HepG2 (cell line): Measurements from ENCODE around the gene MAPK11. TPM values are rescaled to one million over a fixed set of nuclear protein-coding genes. Genes with fewer than 3 reads are reported as not detected.

ENCODE experiments used
- AGO2 ChIP-seq: fragments of 200-400 bp; formaldehyde crosslinking; optimal IDR thresholded peaks from 2 replicates; pipeline ENCODE3; 2017; ENCODE audit warnings: mild to moderate bottlenecking, low read depth, low read length, moderate library complexity
- KMT2B ChIP-seq: IDR thresholded peaks from 2 replicates; pipeline ENCODE4 v1.6.1; 2016; ENCODE audit warnings: missing genetic modification reagents, missing compliant biosample characterization
- MAZ ChIP-seq, 2 experiments: sonication (generic) in 1 of 2; formaldehyde crosslinking in 1 of 2; IDR thresholded peaks; 2 replicates each; pipeline versions ENCODE4 v1.5.0 to v1.6.1; 2012 to 2020; ENCODE audit warnings: low read depth in 2 of 2, mild to moderate bottlenecking in 2 of 2, borderline replicate concordance in 1 of 2, improper control_type of control experiment in 1 of 2, low read length in 1 of 2, missing genetic modification reagents in 1 of 2, moderate library complexity in 1 of 2
- MBNL3 ChIP-seq: fragments of 250-450 bp; sonication (Bioruptor Pico); conservative IDR thresholded peaks from 2 replicates; pipeline ENCODE4 v1.8.0; 2022; ENCODE audit warnings: mild to moderate bottlenecking, inconsistent platforms
- NCOR1 ChIP-seq: fragments of 200-600 bp; sonication (generic); IDR thresholded peaks from 2 replicates; pipeline ENCODE4 v1.7.0; 2017; ENCODE audit warnings: antibody characterized with exemption, low read length, borderline replicate concordance
- NFE2 ChIP-seq: sonication (generic); formaldehyde crosslinking; IDR thresholded peaks from 2 replicates; pipeline ENCODE4 v1.4.0; 2020; ENCODE audit warnings: missing genetic modification reagents
- PCBP1 ChIP-seq: fragments of 200-400 bp; formaldehyde crosslinking; IDR thresholded peaks from 2 replicates; pipeline ENCODE4 v1.6.1; 2017; ENCODE audit warnings: mild to moderate bottlenecking, low read depth, low read length, borderline replicate concordance
- SALL1 ChIP-seq: sonication (generic); formaldehyde crosslinking; IDR thresholded peaks from 2 replicates; pipeline ENCODE4 v1.8.0; 2022; ENCODE audit warnings: mild to moderate bottlenecking, missing genetic modification reagents
- TMF1 ChIP-seq: sonication (generic); formaldehyde crosslinking; IDR thresholded peaks from 2 replicates; pipeline ENCODE4 v1.8.1; 2022; ENCODE audit warnings: low read depth, missing genetic modification reagents
- YEATS2 ChIP-seq: sonication (generic); formaldehyde crosslinking; IDR thresholded peaks from 2 replicates; pipeline ENCODE4 v1.4.0; 2020; ENCODE audit warnings: missing genetic modification reagents, borderline replicate concordance
- ZNF256 ChIP-seq: sonication (generic); formaldehyde crosslinking; conservative IDR thresholded peaks from 2 replicates; pipeline ENCODE4 v1.4.0; 2020; ENCODE audit warnings: missing genetic modification reagents
- ZNF264 ChIP-seq: sonication (generic); formaldehyde crosslinking; IDR thresholded peaks from 2 replicates; pipeline ENCODE4 v1.4.0; 2020; ENCODE audit warnings: missing genetic modification reagents
- ZNF335 ChIP-seq: sonication (generic); formaldehyde crosslinking; IDR thresholded peaks from 2 replicates; pipeline ENCODE4 v1.4.0; 2020; ENCODE audit warnings: missing genetic modification reagents
- ZNF547 ChIP-seq: sonication (generic); formaldehyde crosslinking; IDR thresholded peaks from 2 replicates; pipeline ENCODE4 v1.5.1; 2020; ENCODE audit warnings: mild to moderate bottlenecking, missing genetic modification reagents
- ZNF550 ChIP-seq: sonication (generic); formaldehyde crosslinking; IDR thresholded peaks from 2 replicates; pipeline ENCODE4 v1.4.0; 2020; ENCODE audit warnings: mild to moderate bottlenecking, missing genetic modification reagents, borderline replicate concordance
- ZNF605 ChIP-seq: sonication (generic); formaldehyde crosslinking; IDR thresholded peaks from 2 replicates; pipeline ENCODE4 v1.8.0; 2022; ENCODE audit warnings: mild to moderate bottlenecking, missing genetic modification reagents
- ZNF652 ChIP-seq: IDR thresholded peaks from 2 replicates; pipeline ENCODE4 v1.6.1; 2016; ENCODE audit warnings: low read depth, borderline replicate concordance
- ZNF670 ChIP-seq: sonication (generic); formaldehyde crosslinking; IDR thresholded peaks from 2 replicates; pipeline ENCODE4 v1.8.0; 2022; ENCODE audit warnings: mild to moderate bottlenecking, missing genetic modification reagents, borderline replicate concordance
- ZNF770 ChIP-seq: sonication (generic); formaldehyde crosslinking; IDR thresholded peaks from 2 replicates; pipeline ENCODE4 v1.5.0; 2020; ENCODE audit warnings: mild to moderate bottlenecking, missing genetic modification reagents
- ZSCAN31 ChIP-seq: sonication (generic); formaldehyde crosslinking; IDR thresholded peaks from 2 replicates; pipeline ENCODE4 v1.5.0; 2020; ENCODE audit warnings: low read depth, mild to moderate bottlenecking, missing genetic modification reagents
- polyA plus RNA-seq, 8 experiments: library from polyadenylated mRNA; depleted of rRNA in 3 of 8; stranded (reverse) in 7 of 8; unstranded in 1 of 8; fragments of >200 nt; fragmentation: Illumina TruSeq in 4 of 8; extraction: Trizol in 4 of 8; gene quantifications; 2 replicates each; pipeline versions ENCODE4 v1.2.1 to v1.2.3, GENCODE V29; 2011 to 2016; ENCODE audit warnings: low read depth in 4 of 8, missing spikeins in 1 of 8, mixed read lengths in 1 of 8; ENCODE audit not compliant: insufficient read depth in 1 of 8
- total RNA-seq, 5 experiments: library from RNA; depleted of rRNA; stranded (reverse); fragments of >200 nt; fragmentation: Illumina TruSeq; extraction: Trizol; gene quantifications; 2 replicates each; pipeline ENCODE4 v1.2.3, GENCODE V29; 2016; ENCODE audit warnings: low read depth in 1 of 5
- TF ChIP-seq, protein P1 (sequence below): sonication (generic); formaldehyde crosslinking; IDR thresholded peaks from 2 replicates; pipeline ENCODE4 v1.4.0; 2020; ENCODE audit warnings: missing genetic modification reagents
- TF ChIP-seq, protein P2 (sequence below): sonication (generic); formaldehyde crosslinking; IDR thresholded peaks from 2 replicates; pipeline ENCODE4 v1.4.0; 2020; ENCODE audit warnings: missing genetic modification reagents, borderline replicate concordance
- TF ChIP-seq, protein P3 (sequence below): sonication (generic); formaldehyde crosslinking; IDR thresholded peaks from 2 replicates; pipeline ENCODE4 v1.4.0; 2020; ENCODE audit warnings: missing genetic modification reagents

MAPK11 gene
- total and polyA plus RNA-seq, 2 of the 13 experiments (the other 11 are each of a cell fraction or from before 2014, with no cell fraction given) = 0.15 to 0.17 TPM

DNA sequence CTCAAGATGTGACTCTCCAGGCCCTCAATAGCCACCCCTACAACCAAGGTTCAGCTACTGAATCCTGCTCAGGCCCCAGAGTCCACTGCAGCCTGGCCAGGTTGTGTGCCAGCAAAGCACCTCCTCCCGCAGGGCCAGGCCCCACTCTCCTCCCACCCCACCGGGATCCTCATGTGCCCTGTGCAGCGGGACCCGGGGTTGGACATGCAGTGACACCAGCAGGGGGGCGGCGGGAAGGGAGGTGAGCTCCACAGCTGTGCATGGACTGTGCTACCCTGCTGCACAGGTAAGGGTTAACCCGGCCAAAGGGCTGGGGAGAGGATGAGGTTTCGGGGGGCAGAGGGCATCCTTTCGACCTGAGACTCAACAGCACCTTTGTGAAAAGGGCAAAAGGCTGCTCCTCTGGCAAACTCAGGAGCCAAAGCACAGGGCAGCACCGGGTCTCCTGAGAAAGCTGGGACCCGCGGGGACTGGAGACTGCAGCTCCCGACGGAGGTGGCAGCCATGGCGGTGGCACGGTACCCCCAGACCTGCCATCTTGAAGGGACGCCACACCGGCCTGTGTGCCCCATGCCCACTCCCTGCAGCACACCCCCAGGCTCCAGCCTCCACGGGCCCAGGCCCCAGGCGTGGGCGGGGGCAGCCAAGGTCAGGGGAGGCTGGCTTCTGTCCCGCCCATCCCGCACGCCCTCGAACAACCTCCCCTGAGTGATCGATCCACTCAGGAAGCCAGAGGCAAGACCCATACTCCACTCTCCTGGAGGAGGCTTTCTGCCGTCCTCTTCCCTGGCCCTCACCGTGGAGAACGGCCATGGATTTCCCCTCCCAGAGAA, 26.7 kb upstream of the MAPK11 start (continued):
- TF ChIP-seq AGO2 = peak; percentile 32
- TF ChIP-seq, protein P1, sequence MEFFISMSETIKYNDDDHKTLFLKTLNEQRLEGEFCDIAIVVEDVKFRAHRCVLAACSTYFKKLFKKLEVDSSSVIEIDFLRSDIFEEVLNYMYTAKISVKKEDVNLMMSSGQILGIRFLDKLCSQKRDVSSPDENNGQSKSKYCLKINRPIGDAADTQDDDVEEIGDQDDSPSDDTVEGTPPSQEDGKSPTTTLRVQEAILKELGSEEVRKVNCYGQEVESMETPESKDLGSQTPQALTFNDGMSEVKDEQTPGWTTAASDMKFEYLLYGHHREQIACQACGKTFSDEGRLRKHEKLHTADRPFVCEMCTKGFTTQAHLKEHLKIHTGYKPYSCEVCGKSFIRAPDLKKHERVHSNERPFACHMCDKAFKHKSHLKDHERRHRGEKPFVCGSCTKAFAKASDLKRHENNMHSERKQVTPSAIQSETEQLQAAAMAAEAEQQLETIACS = no peak
- TF ChIP-seq ZNF547 = no peak
- no peak for TF ChIP-seq NCOR1
- TF ChIP-seq ZNF670 (CRISPR knock-in tag) = no peak
- no peak for TF ChIP-seq ZNF770
- 0 out of 2 replicates have a peak, but pooled peaks have one; percentile 17 for TF ChIP-seq ZNF605 (CRISPR knock-in tag)
- TF ChIP-seq KMT2B (CRISPR knock-in tag) = no peak
- TF ChIP-seq, protein P2, sequence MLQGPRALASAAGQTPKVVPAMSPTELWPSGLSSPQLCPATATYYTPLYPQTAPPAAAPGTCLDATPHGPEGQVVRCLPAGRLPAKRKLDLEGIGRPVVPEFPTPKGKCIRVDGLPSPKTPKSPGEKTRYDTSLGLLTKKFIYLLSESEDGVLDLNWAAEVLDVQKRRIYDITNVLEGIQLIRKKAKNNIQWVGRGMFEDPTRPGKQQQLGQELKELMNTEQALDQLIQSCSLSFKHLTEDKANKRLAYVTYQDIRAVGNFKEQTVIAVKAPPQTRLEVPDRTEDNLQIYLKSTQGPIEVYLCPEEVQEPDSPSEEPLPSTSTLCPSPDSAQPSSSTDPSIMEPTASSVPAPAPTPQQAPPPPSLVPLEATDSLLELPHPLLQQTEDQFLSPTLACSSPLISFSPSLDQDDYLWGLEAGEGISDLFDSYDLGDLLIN (CRISPR knock-in tag) = no peak
- no peak for TF ChIP-seq NFE2 (CRISPR knock-in tag)
- TF ChIP-seq, protein P3, sequence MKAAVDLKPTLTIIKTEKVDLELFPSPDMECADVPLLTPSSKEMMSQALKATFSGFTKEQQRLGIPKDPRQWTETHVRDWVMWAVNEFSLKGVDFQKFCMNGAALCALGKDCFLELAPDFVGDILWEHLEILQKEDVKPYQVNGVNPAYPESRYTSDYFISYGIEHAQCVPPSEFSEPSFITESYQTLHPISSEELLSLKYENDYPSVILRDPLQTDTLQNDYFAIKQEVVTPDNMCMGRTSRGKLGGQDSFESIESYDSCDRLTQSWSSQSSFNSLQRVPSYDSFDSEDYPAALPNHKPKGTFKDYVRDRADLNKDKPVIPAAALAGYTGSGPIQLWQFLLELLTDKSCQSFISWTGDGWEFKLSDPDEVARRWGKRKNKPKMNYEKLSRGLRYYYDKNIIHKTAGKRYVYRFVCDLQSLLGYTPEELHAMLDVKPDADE = no peak
- TF ChIP-seq ZNF256 (CRISPR knock-in tag) = no peak
- TF ChIP-seq SALL1 (CRISPR knock-in tag) = no peak; the same call in 1 of the 2 replicates
- TF ChIP-seq MBNL3 (CRISPR knock-in tag) = no peak
- peak; percentile 93 for TF ChIP-seq ZNF652
- no peak for TF ChIP-seq ZNF264 (CRISPR knock-in tag)
- TF ChIP-seq YEATS2 (CRISPR knock-in tag) = no peak
- no peak for TF ChIP-seq PCBP1
- TF ChIP-seq MAZ (IDR thresholded peaks at IDR 0.05; ENCODE audit: borderline replicate concordance, low read depth, low read length) = 0 out of 2 replicates have a peak, but pooled peaks have one; percentile 33
- TF ChIP-seq MAZ (CRISPR knock-in tag; IDR thresholded peaks at IDR 0.05; ENCODE audit: low read depth) = no peak; the same call in 1 of the 2 replicates
- TF ChIP-seq ZSCAN31 (CRISPR knock-in tag) = no peak
- TF ChIP-seq ZNF335 (CRISPR knock-in tag) = no peak
- no peak for TF ChIP-seq ZNF550 (CRISPR knock-in tag)
- TF ChIP-seq TMF1 (CRISPR knock-in tag) = no peak
